Fibroblast of lung (primary cell): Measurements from ENCODE around the gene MEGF6.

Source experiments
- EZH2 ChIP-seq: IDR thresholded peaks from 2 replicates; pipeline ENCODE4 v1.5.1; 2012; ENCODE audit warnings: low read length, control low read depth, mild to moderate bottlenecking; ENCODE audit errors: missing control alignments
- TF ChIP-seq, protein P1 (sequence below), 2 donors: IDR thresholded peaks in 1 of 2; conservative IDR thresholded peaks in 1 of 2; 1 replicate in 1 of 2; 2 replicates in 1 of 2; pipeline ENCODE4 v1.5.1; 2011 to 2012; ENCODE audit warnings: low read length in 2 of 2, control low read depth in 1 of 2, inconsistent platforms in 1 of 2, low read depth in 1 of 2, mild to moderate bottlenecking in 1 of 2

DNA sequence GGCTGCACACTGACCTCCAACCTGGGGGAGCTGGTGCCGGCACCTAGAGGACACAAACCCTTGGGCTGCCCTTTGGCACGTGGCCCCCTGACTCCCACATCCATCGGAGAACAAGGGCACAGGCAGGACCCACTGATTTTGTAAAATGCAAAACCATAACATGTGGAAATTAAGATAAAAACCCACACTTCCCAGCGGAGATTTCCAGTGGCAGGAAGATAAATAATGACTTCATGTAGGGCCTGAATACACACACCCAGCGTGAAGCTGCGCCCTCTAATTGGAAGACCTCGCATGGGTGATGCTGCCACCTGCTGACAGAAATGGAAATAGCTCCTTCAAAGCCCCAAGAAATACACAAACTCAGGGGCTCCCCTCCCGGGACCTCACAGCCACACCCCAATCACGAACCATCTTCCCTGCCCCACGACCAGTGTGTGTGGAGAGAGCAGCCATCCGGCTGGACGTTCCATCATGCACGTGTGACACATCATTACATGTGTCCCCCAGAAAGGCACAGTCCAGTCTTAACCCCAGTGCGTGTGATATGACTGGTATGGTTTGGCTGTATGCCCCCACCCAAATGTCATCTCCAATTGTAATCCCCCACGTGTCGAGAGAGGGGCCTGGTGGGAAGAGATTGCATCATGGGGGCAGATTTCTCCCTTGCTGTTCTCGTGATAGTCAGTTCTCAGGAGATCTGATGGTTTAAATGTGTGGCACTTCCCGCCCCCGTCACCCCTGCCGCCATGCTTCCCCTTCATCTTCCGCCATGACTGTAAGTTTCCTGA, 7.8 kb upstream of the MEGF6 start:
- TF ChIP-seq, protein P1, sequence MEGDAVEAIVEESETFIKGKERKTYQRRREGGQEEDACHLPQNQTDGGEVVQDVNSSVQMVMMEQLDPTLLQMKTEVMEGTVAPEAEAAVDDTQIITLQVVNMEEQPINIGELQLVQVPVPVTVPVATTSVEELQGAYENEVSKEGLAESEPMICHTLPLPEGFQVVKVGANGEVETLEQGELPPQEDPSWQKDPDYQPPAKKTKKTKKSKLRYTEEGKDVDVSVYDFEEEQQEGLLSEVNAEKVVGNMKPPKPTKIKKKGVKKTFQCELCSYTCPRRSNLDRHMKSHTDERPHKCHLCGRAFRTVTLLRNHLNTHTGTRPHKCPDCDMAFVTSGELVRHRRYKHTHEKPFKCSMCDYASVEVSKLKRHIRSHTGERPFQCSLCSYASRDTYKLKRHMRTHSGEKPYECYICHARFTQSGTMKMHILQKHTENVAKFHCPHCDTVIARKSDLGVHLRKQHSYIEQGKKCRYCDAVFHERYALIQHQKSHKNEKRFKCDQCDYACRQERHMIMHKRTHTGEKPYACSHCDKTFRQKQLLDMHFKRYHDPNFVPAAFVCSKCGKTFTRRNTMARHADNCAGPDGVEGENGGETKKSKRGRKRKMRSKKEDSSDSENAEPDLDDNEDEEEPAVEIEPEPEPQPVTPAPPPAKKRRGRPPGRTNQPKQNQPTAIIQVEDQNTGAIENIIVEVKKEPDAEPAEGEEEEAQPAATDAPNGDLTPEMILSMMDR (conservative IDR thresholded peaks at IDR 0.05 in 1 of 2, IDR thresholded peaks at IDR 0.05 in 1 of 2; ENCODE audit: low read depth in 1 of 2, low read length in 2 of 2) = peak; percentile 80 to 90
- TF ChIP-seq EZH2 = no peak
